Smooth muscle cell (in vitro differentiated cells): ENCODE data around the gene PLCB4. TPM values are rescaled to one million over a fixed set of nuclear protein-coding genes. Genes with fewer than 3 reads are reported as not detected.

Source experiments
- DNase-seq: peaks from one replicate; lab custom pipeline; 2025; ENCODE audit not compliant: unreplicated experiment; lab: John Stamatoyannopoulos, UW
- H2AFZ ChIP-seq: fragments of 200-600 bp; sonication (generic); 2 replicates; pipeline ENCODE4 v1.6.0; 2016; ENCODE audit warnings: antibody characterized with exemption, low read depth, mild to moderate bottlenecking
- H3F3A ChIP-seq: fragments of 200-600 bp; sonication (generic); 2 replicates; pipeline ENCODE4 v1.6.0; 2017; ENCODE audit warnings: antibody characterized with exemption, low read depth
- H3K27ac ChIP-seq: fragments of 200-600 bp; sonication (generic); 2 replicates; pipeline ENCODE4 v1.5.1; 2016; ENCODE audit warnings: low read depth, mild to moderate bottlenecking
- H3K27me3 ChIP-seq: fragments of 200-600 bp; sonication (generic); 2 replicates; pipeline ENCODE4 v1.6.1; 2016; ENCODE audit warnings: low read depth, mild to moderate bottlenecking
- H3K36me3 ChIP-seq: fragments of 200-600 bp; sonication (generic); 2 replicates; pipeline ENCODE4 v1.5.1; 2016; ENCODE audit warnings: low read depth
- H3K4me1 ChIP-seq: fragments of 200-600 bp; sonication (generic); 2 replicates; pipeline ENCODE4 v1.5.1; 2016; ENCODE audit warnings: low read depth
- H3K4me2 ChIP-seq: fragments of 200-600 bp; sonication (generic); 2 replicates; pipeline ENCODE4 v1.6.0; 2016; ENCODE audit warnings: mild to moderate bottlenecking
- H3K4me3 ChIP-seq: fragments of 200-600 bp; sonication (generic); 2 replicates; pipeline ENCODE4 v1.5.1; 2016; ENCODE audit warnings: mild to moderate bottlenecking
- H3K79me2 ChIP-seq: fragments of 200-600 bp; sonication (generic); 2 replicates; pipeline ENCODE4 v1.6.0; 2016; ENCODE audit warnings: low read depth, mild to moderate bottlenecking
- H3K9ac ChIP-seq: fragments of 200-600 bp; sonication (generic); 2 replicates; pipeline ENCODE4 v1.6.0; 2016; ENCODE audit warnings: low read depth
- H3K9me3 ChIP-seq: fragments of 200-600 bp; sonication (generic); replicated peaks from 2 replicates; pipeline ENCODE4 v1.5.1; 2016; ENCODE audit warnings: low read depth
- H4K20me1 ChIP-seq: fragments of 200-600 bp; sonication (generic); 2 replicates; pipeline ENCODE4 v1.6.0; 2016; ENCODE audit warnings: low read depth
- CTCF ChIP-seq: fragments of 200-600 bp; sonication (generic); IDR thresholded peaks from 2 replicates; pipeline ENCODE4 v1.5.1; 2017; ENCODE audit warnings: borderline replicate concordance, mild to moderate bottlenecking, antibody characterized with exemption; ENCODE audit not compliant: insufficient read depth, poor library complexity, severe bottlenecking
- WGBS: methylation state at CpG from one replicate; pipeline ENCODE4 v1.1.7; 2016; ENCODE audit warnings: low lambda C conversion rate; 5-methylcytosine and 5-hydroxymethylcytosine counted together
- polyA plus RNA-seq: library from polyadenylated mRNA; unstranded; fragments of >200 nt; fragmentation: Nextera tagmentation; extraction: Ambion mirVana; gene quantifications from 2 replicates; pipeline ENCODE4 v1.2.1, GENCODE V29; 2016
- total RNA-seq: library from RNA; depleted of rRNA; stranded (reverse); fragments of >200 nt; gene quantifications from 2 replicates; pipeline ENCODE4 v1.2.3, GENCODE V29; 2014

The PLCB4 gene
- total and polyA plus RNA-seq, 2 experiments from 2014 or later, result 3.0 to 5.3 TPM

GRCh38 chr20:9163251-9163650 is 94.4 kb downstream of the PLCB4 start:
- Histone ChIP-seq H4K20me1 (no peaks in the 10 kb centered on the region), H2AFZ (no peak overlapping the region), H3K9ac (no peak overlapping the region), H3K4me2 (no peak overlapping the region), H3K9me3 (no peaks in the 10 kb centered on the region), H3K4me3 (no peak overlapping the region), H3K27me3 (no peaks in the 10 kb centered on the region), H3K4me1 (peaks cover 10% of the 10 kb centered on the region), H3F3A (no peaks in the 10 kb centered on the region), H3K36me3 (no peaks in the 10 kb centered on the region), H3K27ac (no peak overlapping the region), H3K79me2 (no peaks in the 10 kb centered on the region)
- no peak for TF ChIP-seq CTCF
- no peak for DNase-seq
- WGBS, result 98% methylated on average over 3 of the region's 3 CpGs

GRCh38 chr20:9163995-9164394 is 95.1 kb downstream of the PLCB4 start:
- TF ChIP-seq CTCF, result no peak
- WGBS, result 86% methylated on average over 1 of the region's 1 CpG
- DNase-seq, result no peak
- H3K36me3 ChIP-seq, result no peaks in the 10 kb centered on the region
- H3K27me3 ChIP-seq, result no peaks in the 10 kb centered on the region
- H3K4me3 ChIP-seq, result no peak overlapping the region
- H3K4me1 ChIP-seq, result peaks cover 10% of the 10 kb centered on the region
- no peak overlapping the region for H2AFZ ChIP-seq
- H3F3A ChIP-seq, result no peaks in the 10 kb centered on the region
- H3K9ac ChIP-seq, result no peak overlapping the region
- no peak overlapping the region for H3K27ac ChIP-seq
- no peaks in the 10 kb centered on the region for H4K20me1 ChIP-seq
- no peaks in the 10 kb centered on the region for H3K9me3 ChIP-seq
- H3K4me2 ChIP-seq, result no peak overlapping the region
- H3K79me2 ChIP-seq, result no peaks in the 10 kb centered on the region

GRCh38 chr20:9165261-9165660 is 96.4 kb downstream of the PLCB4 start:
- Histone ChIP-seq H3K9me3 (no peaks in the 10 kb centered on the region), H3K27ac (no peak overlapping the region), H2AFZ (no peak overlapping the region), H3K9ac (no peak overlapping the region), H3K4me1 (peaks cover 9% of the 10 kb centered on the region), H3K4me3 (no peak overlapping the region), H3K4me2 (no peak overlapping the region), H3K79me2 (no peaks in the 10 kb centered on the region), H3K27me3 (no peaks in the 10 kb centered on the region), H3F3A (no peaks in the 10 kb centered on the region), H4K20me1 (no peaks in the 10 kb centered on the region), H3K36me3 (no peaks in the 10 kb centered on the region)
- TF ChIP-seq CTCF, result no peak
- no peak for DNase-seq
- 95% methylated on average over 2 of the region's 2 CpGs for WGBS

- no peak overlapping the region for H2AFZ ChIP-seq
- no peaks in the 10 kb centered on the region for H3K9me3 ChIP-seq
- no peak for TF ChIP-seq CTCF
- no peaks in the 10 kb centered on the region for H3K79me2 ChIP-seq
- H3K4me2 ChIP-seq, result no peak overlapping the region
- WGBS, result 79% methylated on average over 11 of the region's 11 CpGs
- no peaks in the 10 kb centered on the region for H3F3A ChIP-seq
- no peaks in the 10 kb centered on the region for H3K4me1 ChIP-seq
- no peak for DNase-seq
- H3K27me3 ChIP-seq, result no peaks in the 10 kb centered on the region
- no peaks in the 10 kb centered on the region for H3K36me3 ChIP-seq
- no peak overlapping the region for H3K9ac ChIP-seq
- H3K4me3 ChIP-seq, result no peak overlapping the region
- no peaks in the 10 kb centered on the region for H4K20me1 ChIP-seq
- no peak overlapping the region for H3K27ac ChIP-seq
Measured at GRCh38 chr20:9166153-9166780, 97.4 kb downstream of the PLCB4 start.
